Kidney tubule cell (primary cell): Measurements from ENCODE around the gene MEI1.
"Not testable (repeated sequence)": the region's sequence is repeated elsewhere in the genome, so short reads cannot be mapped to it uniquely, and the experiment has no call there.

Source experiments
- DNase-seq: peaks from one replicate; pipeline ENCODE4 v3.0.0-alpha.2; 2018; ENCODE audit warnings: low spot score

The MEI1 gene

GRCh38 chr22:41699264-41700107, at the start of gene MEI1:
Gene MEI1 (plus strand): TSS chr22:41699503. CDS start chr22:41699539, 36 bp downstream.
- peak; percentile 75 for DNase-seq

GRCh38 chr22:41650229-41650628, 49.1 kb upstream of the MEI1 start:
- DNase-seq, result no peak

GRCh38 chr22:41650821-41651220, 48.5 kb upstream of the MEI1 start:
- no peak for DNase-seq

- DNase-seq, result no peak
Measured at GRCh38 chr22:41654322-41654721, 45.0 kb upstream of the MEI1 start.

- DNase-seq, result no peak
Measured at GRCh38 chr22:41656556-41656955, 42.7 kb upstream of the MEI1 start.

- no peak for DNase-seq
Measured at GRCh38 chr22:41657709-41658108, 41.6 kb upstream of the MEI1 start.

- no peak for DNase-seq
Measured at GRCh38 chr22:41658869-41659268, 40.4 kb upstream of the MEI1 start.

- DNase-seq, result no peak
Measured at GRCh38 chr22:41659941-41660340, 39.4 kb upstream of the MEI1 start.

GRCh38 chr22:41660416-41660815, 38.9 kb upstream of the MEI1 start:
- no peak for DNase-seq

- DNase-seq, result no peak
Measured at GRCh38 chr22:41661088-41661487, 38.2 kb upstream of the MEI1 start.

- no peak for DNase-seq
Measured at GRCh38 chr22:41661713-41662112, 37.6 kb upstream of the MEI1 start.

- not testable (repeated sequence) for DNase-seq
Measured at GRCh38 chr22:41663594-41663993, 35.7 kb upstream of the MEI1 start.

- DNase-seq, result no peak
Measured at GRCh38 chr22:41664490-41664889, 34.8 kb upstream of the MEI1 start.

- DNase-seq, result no peak
Measured at GRCh38 chr22:41664951-41665350, 34.4 kb upstream of the MEI1 start.

GRCh38 chr22:41668971-41669911, 30.1 kb upstream of the MEI1 start:
- DNase-seq, result peak; percentile 29

- peak; percentile 20 for DNase-seq
Measured at GRCh38 chr22:41672096-41672495, 27.2 kb upstream of the MEI1 start.

- no peak for DNase-seq
Measured at GRCh38 chr22:41672780-41673509, 26.4 kb upstream of the MEI1 start.

- no peak for DNase-seq
Measured at GRCh38 chr22:41674846-41675340, 24.4 kb upstream of the MEI1 start.

- DNase-seq, result no peak
Measured at GRCh38 chr22:41676134-41676533, 23.2 kb upstream of the MEI1 start.

GRCh38 chr22:41681616-41682015, 17.7 kb upstream of the MEI1 start:
- peak; percentile 41 for DNase-seq

- DNase-seq, result peak; percentile 86
Measured at GRCh38 chr22:41682033-41682807, 17.1 kb upstream of the MEI1 start.
